Measurements from ENCODE around the gene ANKRD10.

Gene ANKRD10

GRCh38 chr13:110885516-110885915, 29.4 kb downstream of the ANKRD10 start:
- no peak for DNase-seq

- no peak for DNase-seq
Observed at GRCh38 chr13:110884517-110884916, 30.4 kb downstream of the ANKRD10 start.

GRCh38 chr13:110883542-110883941, 31.3 kb downstream of the ANKRD10 start:
- DNase-seq, result no peak

GRCh38 chr13:110882972-110883371, 31.9 kb downstream of the ANKRD10 start:
- no peak for DNase-seq

GRCh38 chr13:110881839-110882627, 32.8 kb downstream of the ANKRD10 start:
- DNase-seq, result no peak

- no peak for DNase-seq
Observed at GRCh38 chr13:110880627-110881026, 34.2 kb downstream of the ANKRD10 start.

GRCh38 chr13:110879482-110879881, 35.4 kb downstream of the ANKRD10 start:
- no peak for DNase-seq

- no peak for DNase-seq
Observed at GRCh38 chr13:110877737-110878258, 37.1 kb downstream of the ANKRD10 start.

GRCh38 chr13:110876609-110877008, 38.3 kb downstream of the ANKRD10 start:
- no peak for DNase-seq

GRCh38 chr13:110875241-110875640, 39.6 kb downstream of the ANKRD10 start:
- peak in 1 of 2 experiments; percentile 8 for DNase-seq

- DNase-seq, result peak; percentile 77 to 82
Observed at GRCh38 chr13:110874508-110874960, 40.3 kb downstream of the ANKRD10 start.

GRCh38 chr13:110873639-110874507, 41.0 kb downstream of the ANKRD10 start:
- no peak for DNase-seq

- no peak for DNase-seq
Observed at GRCh38 chr13:110872768-110873638, 41.9 kb downstream of the ANKRD10 start.

- DNase-seq, result no peak
Observed at GRCh38 chr13:110872034-110872767, 42.7 kb downstream of the ANKRD10 start.

GRCh38 chr13:110869805-110870706, 44.8 kb downstream of the ANKRD10 start:
- DNase-seq, result peak; percentile 80 to 85

GRCh38 chr13:110869231-110869804, 45.6 kb downstream of the ANKRD10 start:
- DNase-seq, result no peak

- DNase-seq, result no peak
Observed at GRCh38 chr13:110868720-110869119, 46.1 kb downstream of the ANKRD10 start.

- DNase-seq, result no peak
Observed at GRCh38 chr13:110867380-110867779, 47.5 kb downstream of the ANKRD10 start.

- DNase-seq, result no peak
Observed at GRCh38 chr13:110866491-110867170, 48.2 kb downstream of the ANKRD10 start.

- no peak for DNase-seq
Observed at GRCh38 chr13:110863685-110864084, 51.2 kb downstream of the ANKRD10 start.

Measured in SHP77 (cell line).